Sigmoid colon (tissue), 7 donors: ENCODE measurements around the gene KRT16. TPM values are rescaled to one million over a fixed set of nuclear protein-coding genes. Genes with fewer than 3 reads are reported as not detected.

Experiments used
- DNase-seq: peaks from one replicate; pipeline ENCODE4 v3.0.0-alpha.2; 2019
- H3K27ac ChIP-seq, 4 donors: fragments of 200-600 bp; sonication (generic); one replicate each; pipeline ENCODE4 v1.5.1; 2016 to 2019; ENCODE audit warnings: mild to moderate bottlenecking in 1 of 4
- H3K27me3 ChIP-seq, 3 donors: fragments of 200-600 bp; sonication (generic); one replicate each; pipeline ENCODE4 v1.5.1; 2019; ENCODE audit warnings: mild to moderate bottlenecking in 1 of 3
- H3K36me3 ChIP-seq, 4 donors: fragments of 200-600 bp; sonication (generic); one replicate each; pipeline ENCODE4 v1.5.1; 2016 to 2019
- H3K4me1 ChIP-seq, 4 donors: fragments of 200-600 bp; sonication (generic); one replicate each; pipeline ENCODE4 v1.5.1; 2017 to 2019
- H3K4me3 ChIP-seq, 4 donors: fragments of 200-600 bp; sonication (generic); one replicate each; pipeline ENCODE4 v1.5.1; 2017 to 2019; ENCODE audit warnings: mild to moderate bottlenecking in 2 of 4, moderate library complexity in 1 of 4
- H3K9me3 ChIP-seq, 4 donors: fragments of 200-600 bp in 3 of 4; sonication (generic) in 3 of 4; one replicate each; pipeline versions ENCODE4 v1.5.1 to v1.6.1; 2013 to 2019
- CTCF ChIP-seq, 4 experiments: fragments of 450-650 bp in 3 of 4; fragments of 200-600 bp in 1 of 4; IDR thresholded peaks; one replicate each; pipeline ENCODE4 v1.5.1; 2016 to 2019; ENCODE audit warnings: antibody characterized with exemption in 4 of 4, mild to moderate bottlenecking in 3 of 4, moderate library complexity in 2 of 4
- EP300 ChIP-seq, 4 donors: sonication (generic); formaldehyde crosslinking; IDR thresholded peaks; one replicate each; pipeline ENCODE4 v1.6.1; 2017; ENCODE audit warnings: antibody characterized with exemption in 4 of 4
- POLR2A ChIP-seq, 2 donors: fragments of 450-650 bp; IDR thresholded peaks; one replicate each; pipeline ENCODE4 v1.6.1; 2016; ENCODE audit warnings: antibody characterized with exemption in 2 of 2, mild to moderate bottlenecking in 2 of 2, moderate library complexity in 2 of 2
- POLR2AphosphoS5 ChIP-seq, 4 donors: sonication (generic); formaldehyde crosslinking; IDR thresholded peaks; one replicate each; pipeline ENCODE4 v1.6.1; 2017; ENCODE audit warnings: antibody characterized with exemption in 4 of 4
- WGBS, 2 donors: extraction: QIAGEN DNeasy Blood & Tissue Kit; methylation state at CpG; one replicate each; pipeline ENCODE4 v1.1.7; 2013; 5-methylcytosine and 5-hydroxymethylcytosine counted together
- intact Hi-C: fragments of 100-400 bp; cut with DNase I; formaldehyde crosslinking; loops from one replicate; pipeline ENCODE4 v1.15.1; 2023
- polyA plus RNA-seq, 3 donors: library from polyadenylated mRNA; stranded (reverse); fragments of 200-250 nt; gene quantifications; one replicate each; pipeline ENCODE4 v1.2.3, GENCODE V29; 2013
- total RNA-seq, 4 donors: library from RNA; depleted of rRNA; stranded (reverse); fragments of >200 nt; gene quantifications; one replicate each; pipeline ENCODE4 v1.1.0, GENCODE V29; 2016
- donor health status: healthy with polysubstance abuse.
- donor health status: Bipolar disorder and iron deficiency.
- donor health status: healthy.

Gene KRT16
- total and polyA plus RNA-seq, 7 donors, result 0.09 to 0.83 (median 0.60) TPM; not detected in 4

GRCh38 chr17:41581366-41582060, 31.1 kb downstream of the KRT16 start:
- H3K27ac ChIP-seq, result no peak overlapping the region
- no peaks in the 10 kb centered on the region for H3K36me3 ChIP-seq
- H3K4me3 ChIP-seq, result no peak overlapping the region
- no peaks in the 10 kb centered on the region for H3K9me3 ChIP-seq
- H3K4me1 ChIP-seq, result no peaks in the 10 kb centered on the region
- 90 to 94% methylated on average over 4 of the region's 4 CpGs for WGBS, 2 donors
- peaks cover 0 to 13% (median 0%) of the 10 kb centered on the region in 3 donors for H3K27me3 ChIP-seq
- no peak for DNase-seq
- intact Hi-C loops, result no loop called here
- TF ChIP-seq CTCF (IDR thresholded peaks at IDR 0.05) (no peak), POLR2A (IDR thresholded peaks at IDR 0.05) (no peak), EP300 (IDR thresholded peaks at IDR 0.05) (no peak), POLR2AphosphoS5 (IDR thresholded peaks at IDR 0.05) (no peak)

- intact Hi-C loops, result no loop called here
- H3K36me3 ChIP-seq, result no peaks in the 10 kb centered on the region
- H3K9me3 ChIP-seq, result no peaks in the 10 kb centered on the region
- peaks cover 0 to 19% (median 0%) of the 10 kb centered on the region in 3 donors for H3K27me3 ChIP-seq
- DNase-seq, result no peak
- H3K27ac ChIP-seq, result no peak overlapping the region
- TF ChIP-seq EP300 (IDR thresholded peaks at IDR 0.05), result no peak
- TF ChIP-seq POLR2AphosphoS5 (IDR thresholded peaks at IDR 0.05), result no peak
- TF ChIP-seq POLR2A (IDR thresholded peaks at IDR 0.05), result no peak
- no peak for TF ChIP-seq CTCF (IDR thresholded peaks at IDR 0.05)
- H3K4me1 ChIP-seq, result no peaks in the 10 kb centered on the region
- H3K4me3 ChIP-seq, result no peak overlapping the region
- WGBS, 2 donors, result 35 to 56% methylated on average over 1 of the region's 1 CpG
These were observed 31.7 kb downstream of the KRT16 start for GRCh38 chr17:41580687-41581365.

GRCh38 chr17:41580244-41580575, 32.4 kb downstream of the KRT16 start:
- TF ChIP-seq POLR2AphosphoS5 (IDR thresholded peaks at IDR 0.05) (no peak), POLR2A (IDR thresholded peaks at IDR 0.05) (no peak), CTCF (IDR thresholded peaks at IDR 0.05) (no peak), EP300 (IDR thresholded peaks at IDR 0.05) (no peak)
- intact Hi-C loops, result no loop called here
- Histone ChIP-seq H3K27me3 (peaks cover 0 to 24% (median 0%) of the 10 kb centered on the region in 3 donors), H3K27ac (no peak overlapping the region), H3K36me3 (no peaks in the 10 kb centered on the region), H3K4me3 (no peak overlapping the region), H3K9me3 (no peaks in the 10 kb centered on the region), H3K4me1 (no peaks in the 10 kb centered on the region)
- no peak for DNase-seq
- 85 to 92% methylated on average over 2 of the region's 2 CpGs for WGBS, 2 donors

- WGBS, 2 donors, result 39 to 45% methylated on average over 18 of the region's 18 CpGs
- peak in 1 of 2 donors; percentile 34 for TF ChIP-seq POLR2A (IDR thresholded peaks at IDR 0.05)
- peak in 2 of 4 experiments; percentile 41 to 62 for TF ChIP-seq CTCF (IDR thresholded peaks at IDR 0.05)
- no peak for TF ChIP-seq EP300 (IDR thresholded peaks at IDR 0.05)
- TF ChIP-seq POLR2AphosphoS5 (IDR thresholded peaks at IDR 0.05), result no peak
- H3K36me3 ChIP-seq, result no peaks in the 10 kb centered on the region
- H3K9me3 ChIP-seq, result no peaks in the 10 kb centered on the region
- intact Hi-C loops, result no loop called here
- no peak overlapping the region for H3K4me3 ChIP-seq
- no peak overlapping the region for H3K27ac ChIP-seq
- H3K27me3 ChIP-seq, result peaks cover 0 to 26% (median 0%) of the 10 kb centered on the region in 3 donors
- no peaks in the 10 kb centered on the region for H3K4me1 ChIP-seq
- DNase-seq, result peak; percentile 69
These were observed 32.9 kb downstream of the KRT16 start for GRCh38 chr17:41579484-41580243.
